ENCODE data around the gene TDO2.

DNA sequence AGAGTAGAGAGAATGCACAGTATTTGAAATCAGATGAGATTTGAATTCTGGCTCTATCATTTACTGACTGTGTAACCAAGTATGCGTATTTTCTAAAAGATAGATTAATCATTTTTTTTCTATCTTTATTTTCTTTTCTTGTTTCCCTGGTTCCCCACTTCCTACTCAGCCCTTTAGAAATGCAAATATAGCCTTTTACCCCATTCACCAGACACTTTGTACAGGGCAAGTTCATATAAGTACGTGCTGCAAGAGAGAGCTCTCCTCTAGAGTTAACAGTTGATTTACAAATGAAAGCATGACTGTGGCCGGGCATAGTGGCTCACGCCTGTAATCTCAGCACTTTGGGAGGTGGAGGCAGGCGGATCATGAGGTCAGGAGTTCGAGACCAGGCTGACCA lies 17.8 kb upstream of the TDO2 start:
- TF ChIP-seq EZH2 (IDR thresholded peaks at IDR 0.05; ENCODE audit: low read length, unreplicated experiment): no peak
- TF ChIP-seq EZH2phosphoT487 (IDR thresholded peaks at IDR 0.05; ENCODE audit: borderline replicate concordance, low read length): no peak
- TF ChIP-seq, protein P1, sequence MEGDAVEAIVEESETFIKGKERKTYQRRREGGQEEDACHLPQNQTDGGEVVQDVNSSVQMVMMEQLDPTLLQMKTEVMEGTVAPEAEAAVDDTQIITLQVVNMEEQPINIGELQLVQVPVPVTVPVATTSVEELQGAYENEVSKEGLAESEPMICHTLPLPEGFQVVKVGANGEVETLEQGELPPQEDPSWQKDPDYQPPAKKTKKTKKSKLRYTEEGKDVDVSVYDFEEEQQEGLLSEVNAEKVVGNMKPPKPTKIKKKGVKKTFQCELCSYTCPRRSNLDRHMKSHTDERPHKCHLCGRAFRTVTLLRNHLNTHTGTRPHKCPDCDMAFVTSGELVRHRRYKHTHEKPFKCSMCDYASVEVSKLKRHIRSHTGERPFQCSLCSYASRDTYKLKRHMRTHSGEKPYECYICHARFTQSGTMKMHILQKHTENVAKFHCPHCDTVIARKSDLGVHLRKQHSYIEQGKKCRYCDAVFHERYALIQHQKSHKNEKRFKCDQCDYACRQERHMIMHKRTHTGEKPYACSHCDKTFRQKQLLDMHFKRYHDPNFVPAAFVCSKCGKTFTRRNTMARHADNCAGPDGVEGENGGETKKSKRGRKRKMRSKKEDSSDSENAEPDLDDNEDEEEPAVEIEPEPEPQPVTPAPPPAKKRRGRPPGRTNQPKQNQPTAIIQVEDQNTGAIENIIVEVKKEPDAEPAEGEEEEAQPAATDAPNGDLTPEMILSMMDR (conservative IDR thresholded peaks at IDR 0.05; ENCODE audit: low read depth, low read length): no peak

Measured in PC-3 (cell line).